T-helper 22 cell (primary cell): ENCODE data around the gene GJC2.
A peak's percentile ranks its signal among the peaks of the same experiment; 100 is the strongest.

Source experiments
- DNase-seq: peaks from one replicate; pipeline ENCODE4 v3.0.0-alpha.2; 2020; ENCODE audit warnings: low read depth

The GJC2 gene

GRCh38 chr1:228114827-228115226 lies 34.9 kb upstream of the GJC2 start:
- DNase-seq = no peak

DNA sequence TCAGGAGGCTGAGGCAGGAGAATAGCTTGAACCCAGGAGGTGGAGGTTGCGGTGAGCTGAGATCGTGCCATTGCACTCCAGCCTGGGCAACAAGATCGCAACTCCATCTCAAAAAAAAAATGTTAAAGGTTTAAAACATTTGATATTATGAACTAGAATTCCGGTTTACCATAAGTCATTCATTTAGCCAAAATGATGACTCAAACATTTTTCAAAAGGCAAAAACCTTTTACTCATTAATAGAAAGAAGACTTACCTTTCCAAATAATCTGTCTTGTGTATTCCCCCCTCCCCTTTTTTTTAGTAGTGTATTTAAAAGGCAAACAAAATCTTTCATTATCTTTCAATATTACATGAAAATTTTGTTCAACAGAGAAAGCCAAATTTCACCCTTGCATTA lies 32.4 kb upstream of the GJC2 start:
- DNase-seq = no peak

- DNase-seq = no peak
Measured at GRCh38 chr1:228118040-228118439, 31.7 kb upstream of the GJC2 start.

DNA sequence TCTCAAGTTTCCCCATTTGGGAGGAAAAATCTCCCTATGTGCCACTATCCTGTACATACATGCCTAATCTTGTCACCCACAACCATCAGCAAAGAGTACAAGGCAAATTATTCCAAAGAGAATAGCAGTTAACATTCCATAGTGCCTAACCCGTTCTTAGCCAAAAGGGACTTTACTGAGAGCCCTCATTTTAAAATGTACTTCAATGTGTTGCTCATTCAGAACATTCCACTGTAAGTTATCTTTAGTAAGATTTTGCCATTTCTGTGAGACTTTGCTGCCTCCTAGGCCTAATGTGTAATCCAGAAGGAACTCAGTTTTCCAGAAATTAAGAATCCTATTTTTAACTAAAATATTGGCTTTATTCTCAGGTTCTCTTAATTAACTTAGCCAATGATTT lies 29.4 kb upstream of the GJC2 start:
- DNase-seq = no peak

DNA sequence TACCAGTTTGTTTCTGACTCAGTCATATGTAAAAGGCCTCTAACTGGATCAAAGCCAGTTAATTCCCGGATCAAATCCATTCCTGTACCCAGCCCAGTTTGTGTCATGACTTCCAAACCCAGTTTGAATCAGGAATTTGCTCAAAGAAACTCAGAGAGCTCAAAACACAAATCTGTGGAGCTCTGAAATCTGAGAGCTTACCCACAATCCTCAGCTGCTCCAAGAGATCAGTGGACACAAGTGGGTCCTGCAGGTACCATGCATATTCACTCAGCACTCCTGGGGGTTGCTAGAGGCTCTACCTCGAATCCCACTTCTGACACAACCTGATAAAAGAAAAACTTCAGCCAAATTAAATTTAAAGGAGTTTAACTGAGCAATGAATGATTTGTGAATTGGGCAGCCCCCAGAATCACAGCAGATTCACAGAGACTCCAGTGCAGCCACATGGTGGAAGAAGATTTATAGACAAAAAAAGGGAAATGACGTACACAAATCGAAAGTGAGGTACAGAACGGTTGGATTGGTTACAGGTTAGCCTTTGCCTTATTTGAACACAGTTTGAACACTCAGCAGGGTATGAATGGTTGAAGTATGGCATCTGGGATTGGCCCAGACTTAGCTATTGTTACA lies 28.8 kb upstream of the GJC2 start:
- no peak for DNase-seq

GRCh38 chr1:228122921-228123441 lies 26.7 kb upstream of the GJC2 start:
- no peak for DNase-seq

DNA sequence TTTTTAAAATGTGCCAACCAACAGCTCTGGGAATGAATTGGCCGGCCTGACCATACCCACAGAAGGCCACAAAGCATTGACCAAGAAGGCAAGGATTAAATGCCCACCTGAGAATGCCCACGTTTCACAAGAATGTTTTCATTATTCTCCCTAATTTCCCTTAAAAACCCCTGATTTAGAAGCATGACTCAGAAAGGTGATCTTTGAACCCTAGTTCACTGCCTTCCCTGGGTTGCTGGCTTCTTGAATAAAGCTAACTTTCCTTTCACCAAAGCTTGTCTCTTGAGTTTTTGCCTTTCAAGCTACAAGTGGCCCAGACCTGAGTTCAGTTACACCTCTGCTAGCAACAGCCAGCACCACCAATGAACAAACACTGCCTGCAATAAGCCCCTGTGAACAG lies 26.2 kb upstream of the GJC2 start:
- DNase-seq = no peak

DNA sequence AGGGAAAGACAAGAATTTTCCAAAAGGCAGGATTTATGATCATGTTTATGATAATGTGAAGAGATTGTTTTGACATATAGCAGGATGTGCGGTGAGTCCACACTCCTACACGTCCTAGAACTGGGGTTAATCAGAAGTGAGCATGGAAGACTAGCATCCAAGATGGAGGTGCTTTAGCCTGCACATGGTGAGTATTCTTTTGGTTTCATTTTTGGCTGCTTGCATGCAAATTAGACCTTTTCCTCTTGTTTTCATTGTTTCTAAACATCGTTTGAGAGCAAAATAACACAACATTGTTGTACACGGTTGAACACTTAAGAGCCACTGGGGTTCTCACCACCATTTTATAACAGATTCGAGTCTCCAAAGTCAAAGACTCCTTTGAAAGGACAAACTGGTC lies 24.5 kb upstream of the GJC2 start:
- DNase-seq = no peak

- no peak for DNase-seq
Measured at GRCh38 chr1:228131766-228132165, 18.0 kb upstream of the GJC2 start.

DNA sequence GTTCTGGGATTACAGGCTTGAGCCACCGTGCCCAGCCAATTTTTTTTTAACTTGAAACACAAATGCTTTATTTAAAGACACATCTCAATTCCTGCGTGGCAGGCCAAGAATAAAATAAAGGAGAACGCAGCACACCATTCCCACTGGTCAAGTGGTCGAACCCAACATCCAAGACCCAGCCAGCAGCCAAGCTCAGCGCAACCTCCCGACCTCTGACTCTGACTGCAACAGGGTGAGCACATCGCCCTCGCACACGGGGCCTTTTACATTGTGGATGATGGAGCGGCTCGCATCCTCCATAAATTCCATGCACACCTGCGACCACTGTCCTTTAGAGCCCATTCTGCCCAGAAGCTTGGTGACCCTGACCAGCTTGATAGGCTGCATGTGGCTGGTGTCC lies 15.1 kb upstream of the GJC2 start:
- no peak for DNase-seq

- no peak for DNase-seq
Measured at GRCh38 chr1:228136901-228137300, 12.8 kb upstream of the GJC2 start.

DNA sequence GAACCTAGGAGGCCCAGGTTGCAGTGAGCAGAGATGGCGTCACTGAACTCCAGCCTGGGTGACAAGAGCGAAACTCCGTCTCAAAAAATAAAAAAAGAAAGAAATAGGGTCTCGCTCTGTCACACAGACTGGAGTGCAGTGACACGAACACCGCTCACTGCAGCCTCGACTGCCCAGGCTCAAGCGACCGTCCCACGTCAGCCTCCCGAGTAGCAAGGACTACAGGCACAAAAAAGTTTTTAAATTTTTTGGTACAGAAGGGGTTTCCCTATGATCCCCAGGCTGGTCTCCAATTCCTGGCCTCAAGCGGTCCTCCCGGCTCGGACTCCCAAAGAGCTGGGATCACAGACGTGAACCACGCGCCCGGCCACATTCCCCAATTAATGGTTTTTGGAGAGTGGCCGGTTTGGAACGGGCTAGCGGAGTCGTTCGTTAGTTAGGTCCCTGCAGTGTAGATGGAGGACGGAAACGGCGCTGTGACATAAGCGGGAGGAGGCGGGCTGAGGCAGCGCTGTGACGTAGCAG lies 10.3 kb upstream of the GJC2 start:
- DNase-seq = no peak

GRCh38 chr1:228139931-228140723 lies 9.6 kb upstream of the GJC2 start, which contains the start of gene GUK1:
TSS of gene GUK1 (plus strand) at chr1:228140279. CDS start at chr1:228140303, 24 bp downstream.
- peak; percentile 100 for DNase-seq

DNA sequence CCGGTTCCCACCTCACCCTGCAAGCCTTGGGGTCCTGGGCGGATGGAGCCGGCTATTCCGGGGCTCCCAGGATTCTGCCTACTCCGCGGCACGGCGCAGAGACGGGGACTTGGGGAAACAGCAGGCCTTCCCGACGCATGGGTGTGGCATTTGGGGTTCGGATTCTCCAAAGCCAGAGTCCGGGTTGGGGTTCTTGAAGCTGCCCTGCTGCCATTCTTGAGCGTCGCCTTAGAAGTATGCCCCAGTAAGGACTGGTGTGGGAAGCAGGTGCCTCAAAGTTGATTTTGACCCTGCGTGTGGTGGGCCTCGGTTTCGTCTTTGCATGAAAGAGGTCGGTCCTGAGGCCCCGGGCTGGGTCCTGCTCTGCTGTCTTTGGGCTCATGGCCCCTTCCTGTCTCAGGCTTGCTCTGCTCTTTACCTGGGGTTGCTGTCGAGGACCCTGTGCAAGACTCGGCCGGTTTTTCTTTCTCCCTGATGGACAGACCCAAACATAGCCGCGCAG lies 9.0 kb upstream of the GJC2 start:
- no peak for DNase-seq

GRCh38 chr1:228141226-228142044 lies 8.3 kb upstream of the GJC2 start:
- no peak for DNase-seq

GRCh38 chr1:228142155-228142691 lies 7.5 kb upstream of the GJC2 start:
- DNase-seq = no peak

- no peak for DNase-seq
Measured at GRCh38 chr1:228142701-228143136, 7.0 kb upstream of the GJC2 start.

DNA sequence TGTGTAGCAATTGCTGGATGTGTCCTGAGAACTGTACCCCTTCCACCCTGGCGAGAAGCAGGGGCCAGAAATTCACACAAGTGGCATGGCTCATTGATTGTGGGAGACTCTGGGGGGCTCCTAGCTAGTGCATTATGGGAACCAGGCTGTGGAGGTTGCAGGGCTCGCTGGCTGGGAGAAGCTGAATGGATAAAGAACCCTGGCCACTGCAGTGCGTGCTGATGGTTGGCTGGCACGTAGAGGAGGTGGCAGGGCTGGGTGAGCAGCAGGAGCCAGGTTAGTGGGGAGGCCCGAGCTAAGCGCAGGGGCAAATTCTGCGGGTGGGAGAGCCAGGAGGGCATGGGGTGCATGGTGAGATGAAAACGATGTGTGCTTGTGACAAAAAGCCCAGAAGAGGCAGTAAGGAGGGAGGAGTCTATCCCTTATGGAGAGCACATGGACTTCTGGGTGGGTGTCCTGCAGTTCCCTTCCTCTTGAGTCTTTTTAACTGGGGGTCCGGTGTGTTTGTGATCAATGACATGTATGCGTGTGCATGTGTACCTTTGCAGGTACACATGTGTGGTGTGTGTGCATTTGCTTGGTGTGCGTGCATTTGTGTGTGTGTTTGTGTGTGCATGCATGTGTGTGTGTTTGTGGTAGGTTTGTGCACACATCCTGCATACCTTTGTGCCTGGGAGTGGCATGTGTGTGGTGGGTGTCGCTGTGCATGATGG lies 6.1 kb upstream of the GJC2 start:
- DNase-seq = no peak

GRCh38 chr1:228144193-228144992 lies 5.3 kb upstream of the GJC2 start:
- DNase-seq = no peak

- no peak for DNase-seq
Measured at GRCh38 chr1:228144993-228145343, 4.8 kb upstream of the GJC2 start.
